Thyroid gland (tissue), 4 donors: ENCODE measurements around the gene SLC14A1.

Experiments
- POLR2A ChIP-seq, 2 donors: fragments of 450-650 bp; IDR thresholded peaks; one replicate each; pipeline ENCODE4 v1.6.1; 2017; ENCODE audit warnings: antibody characterized with exemption in 2 of 2, mild to moderate bottlenecking in 2 of 2, moderate library complexity in 1 of 2
- TF ChIP-seq, protein P1 (sequence below), 6 experiments: fragments of 200-600 bp in 3 of 6; fragments of 450-650 bp in 3 of 6; sonication (generic) in 3 of 6; IDR thresholded peaks; one replicate each; pipeline ENCODE4 v1.5.1; 2016 to 2019; ENCODE audit warnings: antibody characterized with exemption in 6 of 6, mild to moderate bottlenecking in 2 of 6, inconsistent platforms in 1 of 6, moderate library complexity in 1 of 6

DNA sequence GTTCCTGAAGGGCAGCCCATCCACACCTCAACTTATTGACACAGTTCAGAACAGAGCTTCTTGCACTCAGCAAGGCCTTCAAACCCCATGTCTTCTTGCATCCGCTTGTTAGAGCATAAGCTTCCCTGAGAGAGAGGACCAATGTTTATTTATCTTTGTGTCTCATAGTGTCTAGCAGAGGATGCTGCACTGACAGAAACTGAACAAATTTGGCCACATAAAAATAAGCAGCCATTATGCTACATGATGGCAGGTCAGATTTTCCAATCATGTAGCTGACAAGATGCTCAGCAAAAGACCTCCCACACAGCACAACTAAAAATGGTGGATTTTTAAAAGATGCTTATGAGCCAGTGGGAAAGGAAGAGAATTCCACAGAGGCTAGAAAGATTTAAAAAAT is 63.4 kb downstream of the SLC14A1 start:
- TF ChIP-seq, protein P1, sequence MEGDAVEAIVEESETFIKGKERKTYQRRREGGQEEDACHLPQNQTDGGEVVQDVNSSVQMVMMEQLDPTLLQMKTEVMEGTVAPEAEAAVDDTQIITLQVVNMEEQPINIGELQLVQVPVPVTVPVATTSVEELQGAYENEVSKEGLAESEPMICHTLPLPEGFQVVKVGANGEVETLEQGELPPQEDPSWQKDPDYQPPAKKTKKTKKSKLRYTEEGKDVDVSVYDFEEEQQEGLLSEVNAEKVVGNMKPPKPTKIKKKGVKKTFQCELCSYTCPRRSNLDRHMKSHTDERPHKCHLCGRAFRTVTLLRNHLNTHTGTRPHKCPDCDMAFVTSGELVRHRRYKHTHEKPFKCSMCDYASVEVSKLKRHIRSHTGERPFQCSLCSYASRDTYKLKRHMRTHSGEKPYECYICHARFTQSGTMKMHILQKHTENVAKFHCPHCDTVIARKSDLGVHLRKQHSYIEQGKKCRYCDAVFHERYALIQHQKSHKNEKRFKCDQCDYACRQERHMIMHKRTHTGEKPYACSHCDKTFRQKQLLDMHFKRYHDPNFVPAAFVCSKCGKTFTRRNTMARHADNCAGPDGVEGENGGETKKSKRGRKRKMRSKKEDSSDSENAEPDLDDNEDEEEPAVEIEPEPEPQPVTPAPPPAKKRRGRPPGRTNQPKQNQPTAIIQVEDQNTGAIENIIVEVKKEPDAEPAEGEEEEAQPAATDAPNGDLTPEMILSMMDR (IDR thresholded peaks at IDR 0.05): no peak
- no peak for TF ChIP-seq POLR2A (IDR thresholded peaks at IDR 0.05)
